K562 (cell line): ENCODE data around the gene CNPY4. TPM values are rescaled to one million over a fixed set of nuclear protein-coding genes. Genes with fewer than 3 reads are reported as not detected.

Experiments used
- BHLHE40 ChIP-seq: IDR thresholded peaks from 2 replicates; pipeline ENCODE4 v1.6.1; 2011; ENCODE audit warnings: low read length, improper control_type of control experiment
- DMBX1 ChIP-seq: fragments of 250-450 bp; sonication (Bioruptor Pico); IDR thresholded peaks from 2 replicates; pipeline ENCODE4 v1.8.0; 2022; ENCODE audit warnings: inconsistent platforms, mild to moderate bottlenecking, moderate library complexity, borderline replicate concordance
- E2F3 ChIP-seq: fragments of 250-450 bp; sonication (Bioruptor Pico); IDR thresholded peaks from 2 replicates; pipeline ENCODE4 v1.4.0; 2020; ENCODE audit warnings: mild to moderate bottlenecking
- FOXK2 ChIP-seq, 2 experiments: fragments of 450-650 bp; IDR thresholded peaks in 1 of 2; conservative IDR thresholded peaks in 1 of 2; 2 replicates each; pipeline ENCODE4 v1.6.1; 2016; ENCODE audit warnings: low read depth in 2 of 2, mild to moderate bottlenecking in 1 of 2
- PTBP1 ChIP-seq: fragments of 200-400 bp; formaldehyde crosslinking; IDR thresholded peaks from 2 replicates; pipeline ENCODE4 v1.6.1; 2017; ENCODE audit warnings: low read depth, low read length
- RAD51 ChIP-seq: fragments of 450-650 bp; IDR thresholded peaks from 2 replicates; pipeline ENCODE4 v1.7.1; 2016; ENCODE audit warnings: low read depth, mild to moderate bottlenecking, borderline replicate concordance
- RNF219 ChIP-seq: fragments of 250-450 bp; sonication (Bioruptor Pico); IDR thresholded peaks from 2 replicates; pipeline ENCODE4 v1.5.0; 2022; ENCODE audit warnings: mild to moderate bottlenecking
- RREB1 ChIP-seq: fragments of 250-450 bp; sonication (Bioruptor Pico); IDR thresholded peaks from 2 replicates; pipeline ENCODE4 v1.4.0; 2020
- SIN3A ChIP-seq, 2 experiments: fragments of 150-350 bp in 1 of 2; IDR thresholded peaks; 2 replicates each; pipeline ENCODE4 v1.6.1; 2011 to 2016; ENCODE audit warnings: borderline replicate concordance in 2 of 2, low read depth in 2 of 2, low read length in 2 of 2, mild to moderate bottlenecking in 2 of 2, moderate library complexity in 2 of 2; ENCODE audit not compliant: control insufficient read depth in 1 of 2
- SREBF2 ChIP-seq: sonication (generic); formaldehyde crosslinking; IDR thresholded peaks from 2 replicates; pipeline ENCODE4 v1.4.0; 2020; ENCODE audit warnings: mild to moderate bottlenecking, missing genetic modification reagents
- SRF ChIP-seq, 2 experiments: fragments of 250-450, 450-650 bp in 1 of 2; sonication (Bioruptor Pico) in 1 of 2; sonication (generic) in 1 of 2; formaldehyde crosslinking; IDR thresholded peaks; 2 replicates each; pipeline versions ENCODE4 v1.5.0 to v1.5.1; 2020 to 2022; ENCODE audit warnings: mild to moderate bottlenecking in 1 of 2, missing genetic modification reagents in 1 of 2
- TBP ChIP-seq: optimal IDR thresholded peaks from 2 replicates; pipeline ENCODE3; 2011; ENCODE audit warnings: low read depth, low read length, improper control_type of control experiment
- TCF3 ChIP-seq: sonication (generic); formaldehyde crosslinking; IDR thresholded peaks from 2 replicates; pipeline ENCODE4 v1.4.0; 2020; ENCODE audit warnings: mild to moderate bottlenecking, missing genetic modification reagents
- TFAP4 ChIP-seq: sonication (generic); formaldehyde crosslinking; IDR thresholded peaks from 2 replicates; pipeline ENCODE4 v1.8.0; 2022; ENCODE audit warnings: missing genetic modification reagents, mild to moderate bottlenecking, moderate library complexity, borderline replicate concordance
- ZKSCAN1 ChIP-seq: fragments of 150-350 bp; IDR thresholded peaks from 2 replicates; pipeline ENCODE4 v1.6.1; 2016; ENCODE audit warnings: low read depth, low read length
- ZNF431 ChIP-seq: sonication (generic); formaldehyde crosslinking; IDR thresholded peaks from 2 replicates; pipeline ENCODE4 v1.8.0; 2022; ENCODE audit warnings: mild to moderate bottlenecking, missing genetic modification reagents
- ZNF764 ChIP-seq: fragments of 250-450 bp; sonication (Bioruptor Pico); IDR thresholded peaks from 2 replicates; pipeline ENCODE4 v1.4.0; 2020; ENCODE audit warnings: low read depth, mild to moderate bottlenecking, moderate library complexity
- polyA plus RNA-seq, 8 experiments: library from polyadenylated mRNA; depleted of rRNA in 4 of 8; stranded (reverse) in 5 of 8; unstranded in 3 of 8; fragments of >200 nt; fragmentation: Nextera tagmentation in 2 of 8; fragmentation: Illumina TruSeq in 1 of 8; extraction: Ambion mirVana in 2 of 8; extraction: Trizol in 1 of 8; gene quantifications; 2 replicates each; pipeline versions ENCODE4 v1.2.1 to v1.2.3, GENCODE V29; 2011 to 2014; ENCODE audit warnings: inconsistent platforms in 1 of 8, missing spikeins in 1 of 8
- total RNA-seq, 7 experiments: library from RNA; depleted of rRNA in 6 of 7; stranded (reverse); fragments of >200 nt in 6 of 7; fragmentation: Illumina TruSeq in 2 of 7; extraction: Trizol in 2 of 7; gene quantifications; 2 replicates each; pipeline versions ENCODE4 v1.2.1 to v1.2.3, GENCODE V29; 2011 to 2021; ENCODE audit warnings: low replicate concordance in 1 of 7

Gene CNPY4
- total and polyA plus RNA-seq, 9 of the 15 experiments (the other 6 are each of a cell fraction or from before 2014, with no cell fraction given) = 1.9 to 11.2 (median 7.0) TPM

- TF ChIP-seq RREB1 (CRISPR knock-in tag) (0 out of 2 replicates have a peak, but pooled peaks have one; percentile 43), SIN3A (IDR thresholded peaks at IDR 0.05; ENCODE audit: borderline replicate concordance in 2 of 2, control insufficient read depth in 1 of 2, low read depth in 2 of 2, low read length in 2 of 2) (no peak), ZNF431 (CRISPR knock-in tag) (no peak), SREBF2 (CRISPR knock-in tag) (no peak), RAD51 (peak; percentile 15; the same call in 1 of the 2 replicates), E2F3 (CRISPR knock-in tag) (0 out of 2 replicates have a peak, but pooled peaks have one; percentile 7), TBP (peak; percentile 8), BHLHE40 (0 out of 2 replicates have a peak, but pooled peaks have one; percentile 29), RNF219 (no peak), TCF3 (CRISPR knock-in tag) (peak; percentile 10; the same call in 1 of the 2 replicates), TFAP4 (CRISPR knock-in tag) (peak; percentile 34; the same call in 1 of the 2 replicates), ZKSCAN1 (0 out of 2 replicates have a peak, but pooled peaks have one; percentile 5), ZNF764 (0 out of 2 replicates have a peak, but pooled peaks have one; percentile 50), PTBP1 (no peak), FOXK2 (conservative IDR thresholded peaks at IDR 0.05 in 1 of 2, IDR thresholded peaks at IDR 0.05 in 1 of 2; ENCODE audit: low read depth in 2 of 2) (0 out of 4 replicates have a peak, but pooled peaks of 1 of the 2 experiments have one; percentile 17), DMBX1 (CRISPR knock-in tag) (no peak), SRF (CRISPR knock-in tag; IDR thresholded peaks at IDR 0.05) (no peak)
Observed at GRCh38 chr7:100132697-100133151, 13.3 kb downstream of the CNPY4 start (continued).
